NT2/D1 (cell line): ENCODE data around the gene WNT1.

Experiments used
- YY1 ChIP-seq: IDR thresholded peaks from 2 replicates; pipeline ENCODE4 v1.6.1; 2011; ENCODE audit not compliant: insufficient read length, insufficient read depth
- ZNF274 ChIP-seq: IDR thresholded peaks from 2 replicates; pipeline ENCODE4 v1.6.1; 2011; ENCODE audit warnings: mild to moderate bottlenecking, low read depth, low read length

- TF ChIP-seq YY1 (no peak), ZNF274 (no peak)
Measured at GRCh38 chr12:48996794-48997718, 18.9 kb downstream of the WNT1 start.
